Measurements from ENCODE around the gene SH3BP4.

SH3BP4 gene

DNA sequence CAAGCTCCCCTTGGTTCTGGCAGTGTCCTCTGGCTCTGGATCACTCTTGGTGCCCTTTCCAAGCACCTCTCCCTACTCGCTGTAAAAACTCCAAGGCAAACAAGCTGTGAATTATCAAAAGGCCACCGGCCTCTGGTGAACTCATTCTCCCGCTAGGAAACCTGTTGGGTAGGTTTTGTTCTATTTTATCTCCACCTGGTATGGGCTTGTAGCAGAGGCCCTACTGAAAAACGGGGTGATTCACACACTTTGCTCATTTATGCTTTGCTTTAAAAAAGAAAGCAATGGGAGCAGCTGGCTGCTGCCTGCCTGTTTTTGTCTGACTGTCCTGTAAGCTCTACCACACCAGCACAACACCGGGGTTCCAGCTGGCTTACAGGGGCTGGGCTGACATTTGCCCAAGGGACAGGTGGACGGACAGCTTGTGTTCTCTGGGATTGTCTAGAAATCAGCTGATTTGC, 56.8 kb downstream of the SH3BP4 start:
- Histone ChIP-seq H3K27ac (ENCODE audit: low read length) (no peak overlapping the region), H3K9ac (ENCODE audit: low read length) (no peak overlapping the region), H3K4me1 (ENCODE audit: low read length) (no peaks in the 10 kb centered on the region)

GRCh38 chr2:235009081-235009480, 57.3 kb downstream of the SH3BP4 start:
- TF ChIP-seq, protein P1, sequence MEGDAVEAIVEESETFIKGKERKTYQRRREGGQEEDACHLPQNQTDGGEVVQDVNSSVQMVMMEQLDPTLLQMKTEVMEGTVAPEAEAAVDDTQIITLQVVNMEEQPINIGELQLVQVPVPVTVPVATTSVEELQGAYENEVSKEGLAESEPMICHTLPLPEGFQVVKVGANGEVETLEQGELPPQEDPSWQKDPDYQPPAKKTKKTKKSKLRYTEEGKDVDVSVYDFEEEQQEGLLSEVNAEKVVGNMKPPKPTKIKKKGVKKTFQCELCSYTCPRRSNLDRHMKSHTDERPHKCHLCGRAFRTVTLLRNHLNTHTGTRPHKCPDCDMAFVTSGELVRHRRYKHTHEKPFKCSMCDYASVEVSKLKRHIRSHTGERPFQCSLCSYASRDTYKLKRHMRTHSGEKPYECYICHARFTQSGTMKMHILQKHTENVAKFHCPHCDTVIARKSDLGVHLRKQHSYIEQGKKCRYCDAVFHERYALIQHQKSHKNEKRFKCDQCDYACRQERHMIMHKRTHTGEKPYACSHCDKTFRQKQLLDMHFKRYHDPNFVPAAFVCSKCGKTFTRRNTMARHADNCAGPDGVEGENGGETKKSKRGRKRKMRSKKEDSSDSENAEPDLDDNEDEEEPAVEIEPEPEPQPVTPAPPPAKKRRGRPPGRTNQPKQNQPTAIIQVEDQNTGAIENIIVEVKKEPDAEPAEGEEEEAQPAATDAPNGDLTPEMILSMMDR (IDR thresholded peaks at IDR 0.05; ENCODE audit: low read depth, low read length) = no peak
- TF ChIP-seq EZH2phosphoT487 (IDR thresholded peaks at IDR 0.05; ENCODE audit: low read depth) = no peak
- Histone ChIP-seq H3K79me2 (ENCODE audit: low read length) (no peaks in the 10 kb centered on the region), H4K20me1 (ENCODE audit: insufficient read depth, low read length) (no peaks in the 10 kb centered on the region), H3K36me3 (replicated peaks; ENCODE audit: low read depth, low read length) (no peaks in the 10 kb centered on the region), H3K27ac (ENCODE audit: low read length) (no peak overlapping the region), H3K4me1 (ENCODE audit: low read length) (no peaks in the 10 kb centered on the region), H3K9me3 (ENCODE audit: insufficient read depth, low read length) (no peaks in the 10 kb centered on the region), H2AFZ (ENCODE audit: low read depth, low read length) (no peak overlapping the region), H3K27me3 (ENCODE audit: low read depth, low read length) (no peaks in the 10 kb centered on the region), H3K4me2 (ENCODE audit: low read length) (no peak overlapping the region), H3K9ac (ENCODE audit: low read length) (no peak overlapping the region), H3K4me3 (ENCODE audit: low read length) (no peak overlapping the region)

More for the DNA sequence above, 56.8 kb downstream of the SH3BP4 start:
- H4K20me1 ChIP-seq (ENCODE audit: insufficient read depth, low read length) = no peaks in the 10 kb centered on the region
- H3K4me2 ChIP-seq (ENCODE audit: low read length) = no peak overlapping the region
- H3K27me3 ChIP-seq (ENCODE audit: low read depth, low read length) = no peaks in the 10 kb centered on the region
- H2AFZ ChIP-seq (ENCODE audit: low read depth, low read length) = no peak overlapping the region
- H3K79me2 ChIP-seq (ENCODE audit: low read length) = no peaks in the 10 kb centered on the region
- H3K9me3 ChIP-seq (ENCODE audit: insufficient read depth, low read length) = no peaks in the 10 kb centered on the region
- H3K36me3 ChIP-seq (replicated peaks; ENCODE audit: low read depth, low read length) = no peaks in the 10 kb centered on the region
- H3K4me3 ChIP-seq (ENCODE audit: low read length) = no peak overlapping the region
- TF ChIP-seq, protein P1 (IDR thresholded peaks at IDR 0.05; ENCODE audit: low read depth, low read length) = no peak
- no peak for TF ChIP-seq EZH2phosphoT487 (IDR thresholded peaks at IDR 0.05; ENCODE audit: low read depth)

DNA sequence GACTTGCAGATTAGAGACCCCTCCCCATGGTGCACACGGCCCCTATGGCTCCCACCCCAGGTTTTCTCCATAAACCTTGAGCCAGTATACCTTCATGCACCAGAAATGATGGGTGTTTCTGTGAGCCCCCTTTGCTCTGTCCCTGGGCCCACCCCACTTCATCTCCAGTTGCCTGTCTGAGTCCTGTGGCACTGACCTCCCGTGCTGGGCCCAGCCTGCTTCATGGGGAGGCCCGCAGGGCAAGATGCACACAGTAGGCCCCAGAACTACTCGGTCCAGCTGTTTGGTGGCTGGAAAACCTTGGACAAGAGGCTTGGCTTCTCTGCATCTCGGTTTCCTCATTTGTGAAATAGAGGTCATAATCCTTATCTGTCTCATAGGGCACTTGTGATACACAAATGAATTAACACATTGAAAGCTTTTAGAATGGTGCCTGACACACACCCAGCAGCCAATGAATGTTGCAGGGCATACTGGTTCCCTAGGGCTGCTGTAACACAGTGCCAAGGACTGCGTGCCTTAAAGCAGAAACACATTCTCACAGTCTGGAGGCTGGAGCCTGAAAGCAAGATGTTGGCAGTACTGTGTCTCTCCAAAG, 58.4 kb downstream of the SH3BP4 start:
- Histone ChIP-seq H3K4me3 (ENCODE audit: low read length) (no peak overlapping the region), H3K79me2 (ENCODE audit: low read length) (no peaks in the 10 kb centered on the region), H3K4me1 (ENCODE audit: low read length) (no peaks in the 10 kb centered on the region), H3K9me3 (ENCODE audit: insufficient read depth, low read length) (no peaks in the 10 kb centered on the region), H3K27me3 (ENCODE audit: low read depth, low read length) (no peaks in the 10 kb centered on the region), H4K20me1 (ENCODE audit: insufficient read depth, low read length) (no peaks in the 10 kb centered on the region), H3K4me2 (ENCODE audit: low read length) (no peak overlapping the region), H3K9ac (ENCODE audit: low read length) (no peak overlapping the region), H3K36me3 (replicated peaks; ENCODE audit: low read depth, low read length) (no peaks in the 10 kb centered on the region), H2AFZ (ENCODE audit: low read depth, low read length) (no peak overlapping the region), H3K27ac (ENCODE audit: low read length) (no peak overlapping the region)
- TF ChIP-seq EZH2phosphoT487 (IDR thresholded peaks at IDR 0.05; ENCODE audit: low read depth) = no peak
- TF ChIP-seq, protein P1 (IDR thresholded peaks at IDR 0.05; ENCODE audit: low read depth, low read length) = no peak

DNA sequence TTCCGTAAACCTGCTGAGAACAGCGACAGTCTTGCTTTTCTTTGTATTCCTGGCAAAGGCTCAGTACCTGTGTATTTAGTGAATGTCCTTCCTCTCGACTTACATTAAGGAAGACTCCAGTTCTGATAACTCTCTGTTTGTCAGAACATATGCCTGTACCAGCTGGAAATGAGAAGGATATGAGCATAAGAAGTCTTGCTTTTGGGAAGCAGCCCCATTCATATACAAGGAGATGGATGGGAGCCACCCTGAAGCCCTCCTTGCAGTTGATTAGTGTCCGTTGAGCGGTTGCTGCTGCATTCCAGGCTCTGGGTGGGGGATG, 59.8 kb downstream of the SH3BP4 start:
- Histone ChIP-seq H3K4me2 (ENCODE audit: low read length) (no peak overlapping the region), H3K4me3 (ENCODE audit: low read length) (no peak overlapping the region), H3K27me3 (ENCODE audit: low read depth, low read length) (no peaks in the 10 kb centered on the region), H3K79me2 (ENCODE audit: low read length) (no peaks in the 10 kb centered on the region), H3K27ac (ENCODE audit: low read length) (no peak overlapping the region), H4K20me1 (ENCODE audit: insufficient read depth, low read length) (no peaks in the 10 kb centered on the region), H3K9ac (ENCODE audit: low read length) (no peak overlapping the region), H3K4me1 (ENCODE audit: low read length) (no peaks in the 10 kb centered on the region), H2AFZ (ENCODE audit: low read depth, low read length) (no peak overlapping the region), H3K9me3 (ENCODE audit: insufficient read depth, low read length) (no peaks in the 10 kb centered on the region), H3K36me3 (replicated peaks; ENCODE audit: low read depth, low read length) (no peaks in the 10 kb centered on the region)
- TF ChIP-seq, protein P1 (IDR thresholded peaks at IDR 0.05; ENCODE audit: low read depth, low read length) = no peak
- no peak for TF ChIP-seq EZH2phosphoT487 (IDR thresholded peaks at IDR 0.05; ENCODE audit: low read depth)
